H9 (cell line): ENCODE results near the gene F13A1. TPM values are rescaled to one million over a fixed set of nuclear protein-coding genes. Genes with fewer than 3 reads are reported as not detected.

Source experiments
- DNase-seq: peaks from one replicate; pipeline ENCODE4 v3.0.0-alpha.2; 2017
- H2AFZ ChIP-seq: one replicate; pipeline ENCODE4 v1.6.1; 2013; ENCODE audit warnings: mild to moderate bottlenecking, low read length, control low read depth, moderate library complexity
- H2AK5ac ChIP-seq: 2 replicates; pipeline ENCODE4 v1.6.1; 2013; ENCODE audit warnings: low read length, control low read depth, mixed read lengths; ENCODE audit not compliant: insufficient read length
- H2BK120ac ChIP-seq: one replicate; pipeline ENCODE4 v1.6.1; 2013; ENCODE audit warnings: low read depth, mild to moderate bottlenecking, low read length, control low read depth, inconsistent platforms; ENCODE audit not compliant: poor library complexity, severe bottlenecking
- H2BK12ac ChIP-seq: 2 replicates; pipeline ENCODE4 v1.6.1; 2013; ENCODE audit warnings: low read length, control low read depth, mixed read lengths, low read depth; ENCODE audit not compliant: insufficient read length
- H2BK15ac ChIP-seq: 2 replicates; pipeline ENCODE4 v1.6.1; 2013; ENCODE audit warnings: low read depth, low read length, control low read depth
- H2BK20ac ChIP-seq: one replicate; pipeline ENCODE4 v1.6.1; 2013; ENCODE audit warnings: low read depth, mild to moderate bottlenecking, low read length, control low read depth, inconsistent platforms; ENCODE audit not compliant: poor library complexity, severe bottlenecking
- H2BK5ac ChIP-seq: 2 replicates; pipeline ENCODE4 v1.6.1; 2013; ENCODE audit warnings: low read length, control low read depth, mixed read lengths; ENCODE audit not compliant: insufficient read length
- H3K14ac ChIP-seq: 2 replicates; pipeline ENCODE4 v1.6.1; 2013; ENCODE audit warnings: low read length, control low read depth; ENCODE audit not compliant: insufficient read depth
- H3K18ac ChIP-seq: 2 replicates; pipeline ENCODE4 v1.6.1; 2013; ENCODE audit warnings: low read depth, mild to moderate bottlenecking, mixed read lengths, low read length, control low read depth; ENCODE audit not compliant: insufficient read length
- H3K23ac ChIP-seq: 2 replicates; pipeline ENCODE4 v1.6.1; 2013; ENCODE audit warnings: low read length, control low read depth, mixed read lengths, low read depth; ENCODE audit not compliant: insufficient read length
- H3K23me2 ChIP-seq: 2 replicates; pipeline ENCODE4 v1.6.1; 2013; ENCODE audit warnings: low read depth, mild to moderate bottlenecking, mixed read lengths, low read length, control low read depth; ENCODE audit not compliant: insufficient read length, poor library complexity, severe bottlenecking
- H3K27ac ChIP-seq: 2 replicates; pipeline ENCODE4 v1.5.1; 2013; ENCODE audit warnings: low read length, control low read depth, mixed read lengths, low read depth; ENCODE audit not compliant: insufficient read length
- H3K27me3 ChIP-seq: 2 replicates; pipeline ENCODE4 v1.6.1; 2013; ENCODE audit warnings: low read length, control low read depth, inconsistent platforms; ENCODE audit not compliant: insufficient read depth
- H3K4ac ChIP-seq: 2 replicates; pipeline ENCODE4 v1.6.1; 2013; ENCODE audit warnings: low read depth, mild to moderate bottlenecking, control low read depth, inconsistent platforms, low read length, moderate library complexity
- H3K4me1 ChIP-seq: 2 replicates; pipeline ENCODE4 v1.6.1; 2013; ENCODE audit warnings: low read length, control low read depth, inconsistent platforms; ENCODE audit not compliant: insufficient read depth
- H3K4me2 ChIP-seq: 2 replicates; pipeline ENCODE4 v1.6.1; 2013; ENCODE audit warnings: low read length, control low read depth, mixed read lengths; ENCODE audit not compliant: insufficient read length, insufficient read depth
- H3K56ac ChIP-seq: 2 replicates; pipeline ENCODE4 v1.6.1; 2013; ENCODE audit warnings: low read depth, mild to moderate bottlenecking, mixed read lengths, low read length, control low read depth; ENCODE audit not compliant: insufficient read length
- H3K79me1 ChIP-seq: 2 replicates; pipeline ENCODE4 v1.6.1; 2013; ENCODE audit warnings: low read depth, mild to moderate bottlenecking, moderate library complexity, low read length, control low read depth, inconsistent platforms; ENCODE audit not compliant: insufficient read depth, poor library complexity, severe bottlenecking
- H3K79me2 ChIP-seq: 2 replicates; pipeline ENCODE4 v1.6.1; 2013; ENCODE audit warnings: low read length, control low read depth, inconsistent platforms; ENCODE audit not compliant: insufficient read depth
- H3K9ac ChIP-seq: 2 replicates; pipeline ENCODE4 v1.6.1; 2013; ENCODE audit warnings: low read length, control low read depth, mixed read lengths; ENCODE audit not compliant: insufficient read length; ENCODE audit errors: extremely low read depth
- H3K9me3 ChIP-seq: one replicate; pipeline ENCODE4 v1.6.1; 2013; ENCODE audit warnings: low read depth, low read length, inconsistent platforms; ENCODE audit not compliant: control insufficient read depth
- H3T11ph ChIP-seq: one replicate; pipeline ENCODE4 v1.6.1; 2013; ENCODE audit warnings: mild to moderate bottlenecking, low read length, control low read depth, inconsistent platforms
- H4K20me1 ChIP-seq: one replicate; pipeline ENCODE4 v1.6.1; 2013; ENCODE audit not compliant: control insufficient read depth, insufficient read length, insufficient read depth
- H4K5ac ChIP-seq: 2 replicates; pipeline ENCODE4 v1.6.1; 2013; ENCODE audit warnings: low read depth, mild to moderate bottlenecking, mixed read lengths, low read length, control low read depth; ENCODE audit not compliant: insufficient read length
- H4K8ac ChIP-seq: replicated peaks from 2 replicates; pipeline ENCODE4 v1.6.1; 2013; ENCODE audit warnings: low read length, control low read depth, mixed read lengths, low read depth; ENCODE audit not compliant: insufficient read length
- H4K91ac ChIP-seq: 2 replicates; pipeline ENCODE4 v1.6.1; 2013; ENCODE audit warnings: low read depth, mild to moderate bottlenecking, moderate library complexity, mixed read lengths, low read length, control low read depth; ENCODE audit not compliant: insufficient read length
- H3K27ac Mint-ChIP-seq, 3 experiments: 2 replicates in 2 of 3; 3 replicates in 1 of 3; pipeline ENCODE4 v1.8.0; 2020 to 2021; ENCODE audit warnings: mixed read lengths in 3 of 3, mild to moderate bottlenecking in 1 of 3, moderate library complexity in 1 of 3
- H3K27me3 Mint-ChIP-seq: 2 replicates; pipeline ENCODE4 v1.8.0; 2021; ENCODE audit warnings: low read depth, mild to moderate bottlenecking, moderate library complexity, mixed read lengths
- H3K36me3 Mint-ChIP-seq, 3 experiments: 2 replicates in 2 of 3; 3 replicates in 1 of 3; pipeline ENCODE4 v1.8.0; 2020 to 2021; ENCODE audit warnings: low read depth in 3 of 3, mixed read lengths in 3 of 3; ENCODE audit not compliant: insufficient read depth in 1 of 3
- H3K4me1 Mint-ChIP-seq, 2 experiments: 2 replicates each; pipeline ENCODE4 v1.8.0; 2020; ENCODE audit warnings: mixed read lengths in 2 of 2
- H3K4me3 Mint-ChIP-seq, 2 experiments: 2 replicates in 1 of 2; 3 replicates in 1 of 2; pipeline ENCODE4 v1.8.0; 2020 to 2021; ENCODE audit warnings: mild to moderate bottlenecking in 2 of 2, mixed read lengths in 2 of 2, moderate library complexity in 1 of 2
- H3K9me3 Mint-ChIP-seq, 2 experiments: 2 replicates in 1 of 2; 3 replicates in 1 of 2; pipeline ENCODE4 v1.8.0; 2020; ENCODE audit warnings: mild to moderate bottlenecking in 2 of 2, mixed read lengths in 2 of 2, moderate library complexity in 1 of 2
- WGBS: extraction: QIAGEN DNeasy Blood & Tissue Kit; methylation state at CpG from one replicate; pipeline ENCODE4 v1.1.7; 2013; ENCODE audit warnings: missing lambda C conversion rate, low lambda C conversion rate, mixed read lengths; ENCODE audit not compliant: insufficient read length; ENCODE audit errors: extremely low coverage; 5-methylcytosine and 5-hydroxymethylcytosine counted together
- total RNA-seq: library from RNA; stranded (reverse); gene quantifications from 2 replicates; pipeline ENCODE4 v1.2.1, GENCODE V29; 2021
- TF ChIP-seq, protein P1 (sequence below): fragments of 200-600 bp; sonication (generic); conservative IDR thresholded peaks from 3 replicates; pipeline ENCODE4 v1.8.0; 2021; ENCODE audit warnings: antibody characterized with exemption, mild to moderate bottlenecking

F13A1 gene
- total RNA-seq, 1 experiment from 2014 or later: 0.15 TPM

- Mint-ChIP-seq H3K27ac (no peak overlapping the region), H3K27me3 (peaks cover 12% of the 10 kb centered on the region), H3K9me3 (peaks cover 0 to 11% of the 10 kb centered on the region in 2 experiments; a peak in 4 of 5 replicates), H3K36me3 (peaks cover 0 to 6% (median 0%) of the 10 kb centered on the region in 3 experiments; a peak in 2 of 7 replicates), H3K4me3 (no peak overlapping the region), H3K4me1 (peaks cover 8 to 12% of the 10 kb centered on the region in 2 experiments)
- H2BK120ac ChIP-seq: no peak overlapping the region
- no peaks in the 10 kb centered on the region for H3K9me3 ChIP-seq
- no peak overlapping the region for H4K8ac ChIP-seq
- no peak overlapping the region for H3K9ac ChIP-seq
- H4K5ac ChIP-seq: no peak overlapping the region
- no peak overlapping the region for H4K91ac ChIP-seq
- H2AFZ ChIP-seq: no peak overlapping the region
- H3K79me2 ChIP-seq: no peaks in the 10 kb centered on the region
- no peaks in the 10 kb centered on the region for H3K27me3 ChIP-seq
- WGBS: no CpG with 5 or more reads among the region's 1 CpG
- H3T11ph ChIP-seq: no peak overlapping the region
- no peak overlapping the region for H3K27ac ChIP-seq
- no peak overlapping the region for H2BK15ac ChIP-seq
- no peaks in the 10 kb centered on the region for H4K20me1 ChIP-seq
- H3K4me1 ChIP-seq: no peaks in the 10 kb centered on the region
- H3K4me2 ChIP-seq: no peak overlapping the region
- no peak overlapping the region for H2BK20ac ChIP-seq
- H3K23me2 ChIP-seq: no peaks in the 10 kb centered on the region
- H2AK5ac ChIP-seq: no peak overlapping the region
- TF ChIP-seq, protein P1, sequence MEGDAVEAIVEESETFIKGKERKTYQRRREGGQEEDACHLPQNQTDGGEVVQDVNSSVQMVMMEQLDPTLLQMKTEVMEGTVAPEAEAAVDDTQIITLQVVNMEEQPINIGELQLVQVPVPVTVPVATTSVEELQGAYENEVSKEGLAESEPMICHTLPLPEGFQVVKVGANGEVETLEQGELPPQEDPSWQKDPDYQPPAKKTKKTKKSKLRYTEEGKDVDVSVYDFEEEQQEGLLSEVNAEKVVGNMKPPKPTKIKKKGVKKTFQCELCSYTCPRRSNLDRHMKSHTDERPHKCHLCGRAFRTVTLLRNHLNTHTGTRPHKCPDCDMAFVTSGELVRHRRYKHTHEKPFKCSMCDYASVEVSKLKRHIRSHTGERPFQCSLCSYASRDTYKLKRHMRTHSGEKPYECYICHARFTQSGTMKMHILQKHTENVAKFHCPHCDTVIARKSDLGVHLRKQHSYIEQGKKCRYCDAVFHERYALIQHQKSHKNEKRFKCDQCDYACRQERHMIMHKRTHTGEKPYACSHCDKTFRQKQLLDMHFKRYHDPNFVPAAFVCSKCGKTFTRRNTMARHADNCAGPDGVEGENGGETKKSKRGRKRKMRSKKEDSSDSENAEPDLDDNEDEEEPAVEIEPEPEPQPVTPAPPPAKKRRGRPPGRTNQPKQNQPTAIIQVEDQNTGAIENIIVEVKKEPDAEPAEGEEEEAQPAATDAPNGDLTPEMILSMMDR: no peak
- H3K4ac ChIP-seq: no peak overlapping the region
- H2BK5ac ChIP-seq: no peak overlapping the region
- H3K18ac ChIP-seq: no peak overlapping the region
- no peak overlapping the region; the same call in 1 of the 2 replicates for H3K14ac ChIP-seq
- no peak for DNase-seq
- H3K56ac ChIP-seq: no peak overlapping the region
- no peaks in the 10 kb centered on the region for H3K79me1 ChIP-seq
- no peak overlapping the region for H3K23ac ChIP-seq
- H2BK12ac ChIP-seq: no peak overlapping the region
These were observed 125.4 kb downstream of the F13A1 start for GRCh38 chr6:6195080-6195479.
